ENCODE measurements around the gene EFNA5. TPM values are rescaled to one million over a fixed set of nuclear protein-coding genes. Genes with fewer than 3 reads are reported as not detected.

The EFNA5 gene
- total and polyA plus RNA-seq, 2 of the 13 experiments (the other 11 are each of a cell fraction or from before 2014, with no cell fraction given): not detected

GRCh38 chr5:107607196-107607595 is 63.5 kb downstream of the EFNA5 start:
- Histone ChIP-seq H3K4me3 (replicated peaks in 1 of 3; ENCODE audit: insufficient read depth in 1 of 3, low read depth in 2 of 3, low read length in 3 of 3) (no peak overlapping the region), H2AFZ (ENCODE audit: low read length) (no peak overlapping the region), H3K4me1 (ENCODE audit: insufficient read depth, low read length) (no peaks in the 10 kb centered on the region), H3K4me2 (ENCODE audit: low read depth, low read length) (no peak overlapping the region), H3K9ac (ENCODE audit: insufficient read depth, low read depth, low read length) (no peak overlapping the region), H3K27me3 (ENCODE audit: control insufficient read depth in 1 of 2, insufficient read depth in 2 of 2, low read length in 2 of 2) (no peaks in the 10 kb centered on the region; a peak in 1 of 5 replicates), H3K9me3 (ENCODE audit: low read length) (no peaks in the 10 kb centered on the region), H3K79me2 (ENCODE audit: insufficient read depth, low read length) (no peaks in the 10 kb centered on the region), H3K36me3 (replicated peaks in 1 of 2; ENCODE audit: control insufficient read depth in 1 of 2, insufficient read depth in 2 of 2, low read length in 2 of 2) (no peaks in the 10 kb centered on the region), H4K20me1 (ENCODE audit: insufficient read depth, low read length) (no peaks in the 10 kb centered on the region), H3K27ac (ENCODE audit: extremely low read length, insufficient read depth, low read length) (no peak overlapping the region)
- FAIRE-seq (no peak), DNase-seq (ENCODE audit: low spot score) (no peak), ATAC-seq (peak; percentile 78)
- under 1% methylated on average over 6 of the region's 6 CpGs for WGBS (ENCODE audit: low lambda C conversion rate)
- CTCF ChIA-PET (ENCODE audit: low intra/inter-chr PET ratio, low total read pairs): no interaction called here
- no peak for TF ChIP-seq BHLHE40 (IDR thresholded peaks at IDR 0.05; ENCODE audit: low read length)
- no peak for TF ChIP-seq ZNF180 (CRISPR knock-in tag; IDR thresholded peaks at IDR 0.05; ENCODE audit: borderline replicate concordance, low read depth)
- TF ChIP-seq ZMYM2 (CRISPR knock-in tag; IDR thresholded peaks at IDR 0.05): no peak
- TF ChIP-seq SMARCE1 (IDR thresholded peaks at IDR 0.05; ENCODE audit: borderline replicate concordance): no peak
- no peak for TF ChIP-seq ZNF619 (CRISPR knock-in tag; IDR thresholded peaks at IDR 0.05)
- no peak for TF ChIP-seq ZNF251 (CRISPR knock-in tag; IDR thresholded peaks at IDR 0.05)
- no peak for TF ChIP-seq MAF1 (CRISPR knock-in tag; IDR thresholded peaks at IDR 0.05; ENCODE audit: borderline replicate concordance)
- no peak for TF ChIP-seq TAF1 (CRISPR knock-in tag; IDR thresholded peaks at IDR 0.05)
- no peak for TF ChIP-seq RBFOX2 (IDR thresholded peaks at IDR 0.05; ENCODE audit: low read depth, low read length)
- no peak for TF ChIP-seq PHB2 (IDR thresholded peaks at IDR 0.05; ENCODE audit: partially characterized antibody)
- POLR2A ChIA-PET: no interaction called here
- no TSS peak for BruUV-seq (replicated peaks)
- in situ Hi-C loops (cut with HindIII; ENCODE audit: extremely low pct_ligation_motif_present, low pct_unique_long_range_greater_than_20kb) (no loop called here), intact Hi-C loops (cut with micrococcal nuclease; ENCODE audit: unreplicated experiment) (no loop called here)

DNA sequence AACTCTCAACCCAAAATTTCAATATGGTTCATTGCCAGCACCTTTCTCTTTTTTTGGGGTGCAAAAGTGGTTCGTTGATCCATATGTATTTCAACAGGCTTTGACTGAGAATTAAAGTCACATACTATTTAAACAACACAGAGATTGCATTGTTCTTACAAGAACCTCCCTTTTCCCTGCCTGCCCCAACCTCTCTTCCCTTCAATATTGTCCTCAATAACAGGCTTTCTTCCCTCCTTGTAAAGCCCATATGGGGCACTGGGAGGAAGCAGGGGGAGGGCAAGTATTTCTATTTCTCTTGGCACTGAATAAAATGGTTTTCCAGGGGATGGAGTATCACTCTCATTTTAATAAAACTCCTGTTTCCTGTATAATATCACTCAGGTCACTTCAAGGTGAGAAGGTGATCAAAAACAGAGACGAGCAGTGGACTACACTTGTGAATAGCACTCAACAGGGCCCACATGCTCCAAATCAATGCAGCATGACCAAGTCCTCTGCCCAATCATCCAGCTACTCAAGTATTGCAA is 65.1 kb downstream of the EFNA5 start:
- no peaks in the 10 kb centered on the region for H3K36me3 ChIP-seq (replicated peaks in 1 of 2; ENCODE audit: control insufficient read depth in 1 of 2, insufficient read depth in 2 of 2, low read length in 2 of 2)
- no TSS peak for BruUV-seq (replicated peaks)
- no peaks in the 10 kb centered on the region for H3K79me2 ChIP-seq (ENCODE audit: insufficient read depth, low read length)
- H3K9ac ChIP-seq (ENCODE audit: insufficient read depth, low read depth, low read length): no peak overlapping the region
- ChIA-PET CTCF (ENCODE audit: low intra/inter-chr PET ratio, low total read pairs) (no interaction called here), POLR2A (no interaction called here)
- H3K4me2 ChIP-seq (ENCODE audit: low read depth, low read length): no peak overlapping the region
- H2AFZ ChIP-seq (ENCODE audit: low read length): no peak overlapping the region
- no peak overlapping the region for H3K27ac ChIP-seq (ENCODE audit: extremely low read length, insufficient read depth, low read length)
- intact Hi-C loops (cut with micrococcal nuclease; ENCODE audit: unreplicated experiment) (no loop called here), in situ Hi-C loops (cut with HindIII; ENCODE audit: extremely low pct_ligation_motif_present, low pct_unique_long_range_greater_than_20kb) (no loop called here)
- no peaks in the 10 kb centered on the region; a peak in 1 of 5 replicates for H3K27me3 ChIP-seq (ENCODE audit: control insufficient read depth in 1 of 2, insufficient read depth in 2 of 2, low read length in 2 of 2)
- 2% methylated on average over 2 of the region's 2 CpGs for WGBS (ENCODE audit: low lambda C conversion rate)
- no peaks in the 10 kb centered on the region for H3K4me1 ChIP-seq (ENCODE audit: insufficient read depth, low read length)
- H4K20me1 ChIP-seq (ENCODE audit: insufficient read depth, low read length): no peaks in the 10 kb centered on the region
- ATAC-seq (no peak), FAIRE-seq (no peak), DNase-seq (ENCODE audit: low spot score) (no peak)
- H3K9me3 ChIP-seq (ENCODE audit: low read length): no peaks in the 10 kb centered on the region
- H3K4me3 ChIP-seq (replicated peaks in 1 of 3; ENCODE audit: insufficient read depth in 1 of 3, low read depth in 2 of 3, low read length in 3 of 3): no peak overlapping the region
- TF ChIP-seq ZSCAN29 (CRISPR knock-in tag; conservative IDR thresholded peaks at IDR 0.05) (no peak), FIP1L1 (IDR thresholded peaks at IDR 0.05; ENCODE audit: borderline replicate concordance, insufficient read depth, low read depth, low read length) (no peak), KDM2A (CRISPR knock-in tag; IDR thresholded peaks at IDR 0.05; ENCODE audit: borderline replicate concordance, low read depth) (no peak), TEAD3 (CRISPR knock-in tag; optimal IDR thresholded peaks at IDR 0.05; ENCODE audit: borderline replicate concordance) (no peak), TRAFD1 (CRISPR knock-in tag; IDR thresholded peaks at IDR 0.05; ENCODE audit: borderline replicate concordance) (no peak), ZFY (CRISPR knock-in tag; IDR thresholded peaks at IDR 0.05) (no peak), CSRNP2 (CRISPR knock-in tag; conservative IDR thresholded peaks at IDR 0.05; ENCODE audit: low read depth) (no peak), ZNF749 (CRISPR knock-in tag; IDR thresholded peaks at IDR 0.05; ENCODE audit: borderline replicate concordance) (no peak)

Data from HepG2 (cell line).